CD4-positive, alpha-beta T cell treated with Interleukin-6 for 4 hours (primary cell): ENCODE data around the gene C20orf144.

Experiments
- DNase-seq: peaks from one replicate; pipeline ENCODE4 v3.0.0-alpha.2; 2020; ENCODE audit warnings: mixed read lengths

Gene C20orf144

DNA sequence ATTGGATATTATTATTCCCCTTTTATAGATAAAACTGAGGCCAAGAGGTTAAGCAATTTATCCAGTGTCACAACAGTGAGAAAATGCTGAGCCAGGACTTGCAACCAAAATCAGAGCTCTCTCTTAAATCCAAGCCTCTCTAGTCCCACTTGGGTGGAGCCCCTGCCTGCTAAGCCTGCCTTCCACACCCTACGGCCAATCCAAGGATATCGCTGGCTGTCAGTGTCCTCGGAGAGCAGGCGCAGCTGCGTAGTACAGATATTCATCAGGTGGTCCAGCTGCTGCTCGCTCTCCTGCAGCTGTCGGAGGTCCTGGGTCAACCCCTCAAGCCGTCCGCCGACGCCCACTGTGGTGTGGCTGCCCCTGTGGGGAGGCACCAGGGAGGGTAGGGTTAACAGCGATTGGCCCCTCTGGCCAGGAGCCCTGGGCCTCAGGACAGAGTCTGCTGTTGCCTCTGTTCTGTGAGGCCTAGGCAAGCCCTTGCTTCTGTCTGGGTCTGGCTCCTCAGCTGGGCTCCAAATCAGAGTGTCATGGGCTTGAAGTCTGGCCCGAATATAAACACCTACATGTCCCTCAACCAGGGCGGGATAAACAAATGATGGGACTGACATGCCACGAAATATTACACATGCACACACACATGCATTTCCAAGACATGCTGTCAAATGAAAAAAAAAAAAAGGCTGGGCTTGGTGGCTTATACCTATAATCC, 16.0 kb downstream of the C20orf144 start:
- no peak for DNase-seq

DNA sequence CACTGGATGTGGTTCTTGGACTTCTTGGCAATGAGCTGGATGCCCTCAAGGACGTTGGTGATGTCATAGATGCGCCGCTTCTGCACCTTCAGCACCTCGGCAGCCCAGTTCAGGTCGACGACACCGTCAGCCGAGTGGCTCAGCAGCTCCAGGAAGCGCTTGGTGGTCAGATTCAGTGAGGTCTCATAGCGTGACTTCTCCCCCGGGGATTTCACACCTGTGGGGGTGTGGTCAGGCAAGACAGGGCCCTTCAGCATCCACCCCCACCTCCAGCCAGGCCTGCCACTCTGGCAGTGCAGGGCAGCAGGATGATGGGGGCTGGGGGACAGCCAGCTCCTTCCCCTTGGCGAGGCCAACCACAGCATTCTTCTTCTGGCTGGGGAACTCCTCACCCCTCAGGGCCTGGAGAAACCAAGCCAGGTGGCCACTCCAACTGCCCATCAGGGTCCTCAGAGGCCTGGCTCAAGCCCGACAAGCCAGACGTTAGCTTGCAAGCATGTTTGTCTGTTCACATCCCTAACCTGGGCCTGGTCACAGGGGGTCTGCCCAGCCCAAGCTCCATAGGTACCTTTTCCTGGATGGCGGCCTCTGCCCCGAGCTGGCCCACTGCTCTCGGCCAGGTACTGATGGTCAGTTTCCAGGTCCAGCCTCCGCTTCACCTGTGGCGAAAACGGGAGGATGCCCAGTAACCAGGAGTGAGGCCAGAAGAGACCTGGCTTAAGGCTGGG, 17.8 kb downstream of the C20orf144 start:
- peak; percentile 68 for DNase-seq

DNA sequence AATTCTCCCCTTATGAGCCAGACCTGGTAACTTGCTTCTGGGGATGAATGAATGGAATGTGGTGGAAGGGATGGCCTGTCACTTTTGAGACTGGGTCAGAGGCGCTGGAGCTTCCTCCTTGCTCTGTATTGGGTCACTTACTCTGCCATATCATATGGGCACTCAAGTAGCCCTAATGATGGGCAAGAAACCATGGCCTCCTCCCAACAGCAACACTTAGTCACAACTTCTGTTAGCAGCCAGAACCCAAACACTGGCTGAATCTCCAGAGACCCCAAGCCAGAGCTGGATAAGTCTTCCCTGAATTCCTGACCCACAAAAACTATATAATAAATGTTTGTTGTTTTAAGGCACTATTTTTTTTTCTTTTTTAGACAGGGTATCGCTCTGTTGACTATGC, 18.6 kb downstream of the C20orf144 start:
- DNase-seq, result no peak

DNA sequence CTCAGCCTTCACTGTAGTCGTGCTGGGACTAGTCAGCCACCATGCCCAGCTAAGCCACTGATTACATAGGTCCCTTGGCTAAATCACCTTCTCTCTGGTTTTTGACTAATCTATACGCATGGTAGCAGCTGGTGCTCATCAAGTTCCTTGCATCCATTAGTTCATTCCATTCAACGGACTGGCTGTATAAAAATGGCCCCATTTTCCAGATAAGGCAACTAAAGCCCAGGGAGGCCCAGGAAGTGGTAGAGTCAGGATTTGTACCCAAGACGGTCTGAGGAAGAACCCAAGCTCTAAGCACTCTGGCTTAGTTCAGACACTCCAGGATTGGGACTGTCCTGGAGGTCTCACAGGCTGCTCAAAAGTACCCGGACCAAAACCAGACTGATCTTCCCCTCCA, 19.2 kb downstream of the C20orf144 start:
- DNase-seq, result no peak

DNA sequence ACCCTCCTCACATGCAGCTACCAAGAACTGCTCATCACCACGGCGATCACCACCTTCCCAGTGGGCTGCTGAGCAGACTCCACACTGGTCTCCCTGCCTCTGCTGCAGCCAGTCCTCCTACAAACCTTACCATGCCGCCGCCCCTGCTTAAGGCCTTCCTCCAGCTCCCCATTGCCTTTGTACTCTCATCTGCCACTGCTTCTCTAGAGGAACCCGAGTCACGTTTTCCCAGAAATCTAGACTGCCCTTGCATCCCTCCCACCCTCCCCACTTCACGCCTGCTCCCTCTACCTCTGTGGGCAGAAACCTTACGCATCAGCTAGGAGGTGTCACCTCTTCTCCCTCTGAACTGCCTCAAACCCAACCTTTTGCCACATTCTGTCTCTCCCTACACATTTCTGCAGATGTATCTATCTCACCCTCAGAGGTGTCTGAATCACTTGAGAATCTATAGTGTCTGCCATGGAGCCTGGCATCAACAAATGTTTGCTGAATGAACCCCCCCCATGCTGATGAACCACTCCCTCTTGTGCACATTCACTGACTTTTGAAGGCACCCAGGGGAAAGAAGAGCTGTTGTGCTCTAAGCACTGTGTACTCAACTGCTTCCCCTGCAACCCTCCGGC, 19.7 kb downstream of the C20orf144 start:
- DNase-seq, result no peak

DNA sequence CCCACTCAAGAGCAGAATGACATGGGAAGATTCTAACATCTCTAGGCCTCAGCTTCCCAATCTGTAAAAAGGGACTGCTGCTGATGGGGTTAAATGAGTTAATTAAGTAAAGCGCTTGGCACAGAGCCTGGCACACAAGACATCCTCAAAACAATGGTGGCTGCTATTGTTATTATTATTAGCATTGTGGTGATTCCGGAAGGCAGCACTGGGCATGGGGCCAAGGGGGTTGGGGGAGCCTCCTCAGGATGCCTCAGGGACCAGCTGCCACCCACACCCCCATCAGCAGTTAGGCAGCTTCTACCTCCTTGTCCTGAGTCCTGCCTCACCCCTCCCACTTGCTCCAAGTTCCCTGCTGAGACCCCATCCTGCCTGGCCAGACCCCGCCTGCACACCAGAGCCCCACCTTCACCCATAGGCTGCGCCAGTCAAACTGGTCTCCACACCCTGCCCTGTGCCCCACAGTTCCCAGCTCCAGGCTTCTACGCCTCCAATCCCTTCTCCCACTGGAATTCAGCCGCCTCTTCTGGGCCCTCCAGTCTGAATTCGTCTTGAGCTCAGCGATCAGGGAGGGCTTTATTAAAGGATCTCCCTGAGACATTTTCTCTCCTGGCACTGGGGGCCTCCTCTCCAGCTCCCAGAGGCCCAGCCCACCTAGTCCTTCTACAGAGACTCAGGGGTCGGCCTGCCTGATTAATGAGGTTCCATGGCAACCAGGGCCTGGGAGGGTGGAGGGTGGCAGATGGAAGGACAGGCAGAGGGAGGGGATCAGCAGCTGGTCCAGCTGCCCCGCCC, 22.6 kb downstream of the C20orf144 start:
- DNase-seq, result no peak

DNA sequence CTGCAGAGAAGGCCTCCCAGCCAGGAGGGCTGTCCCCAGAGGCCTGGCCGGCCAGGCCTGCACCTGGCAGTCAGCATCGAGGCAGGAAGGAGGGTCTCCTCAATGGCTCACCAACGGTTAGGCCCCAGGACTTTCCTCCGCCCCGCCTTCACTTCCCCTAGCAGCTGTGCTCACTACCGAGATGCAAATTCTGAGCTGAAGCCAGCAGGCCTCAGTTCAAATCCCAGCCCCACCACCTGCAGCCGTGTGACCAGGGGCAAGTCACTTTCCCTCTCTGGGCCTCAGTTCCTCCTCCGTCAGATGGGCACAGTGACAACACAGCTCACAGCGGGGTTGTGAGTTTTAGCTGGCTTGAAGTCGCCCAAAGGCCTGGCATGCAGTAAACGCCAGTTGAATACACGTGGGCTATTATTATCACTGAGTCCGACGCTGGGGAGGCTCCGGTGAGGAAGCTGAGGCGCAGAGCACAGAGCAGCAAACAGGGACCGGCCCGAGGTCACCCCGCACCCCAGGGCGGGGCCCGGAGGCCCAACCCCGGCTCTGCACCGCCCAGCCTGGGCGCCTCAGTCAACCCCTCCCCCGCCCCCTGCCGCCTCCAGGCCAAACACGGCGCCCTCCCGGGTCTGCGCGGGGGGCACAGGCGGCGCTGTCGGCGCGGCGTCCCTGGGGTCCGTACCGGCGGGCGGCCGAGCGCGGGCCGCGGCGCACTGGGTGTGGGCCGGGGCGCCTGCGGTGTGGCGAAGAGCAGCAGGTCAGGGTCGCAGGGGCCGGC, 23.4 kb downstream of the C20orf144 start:
- DNase-seq, result peak; percentile 60

DNA sequence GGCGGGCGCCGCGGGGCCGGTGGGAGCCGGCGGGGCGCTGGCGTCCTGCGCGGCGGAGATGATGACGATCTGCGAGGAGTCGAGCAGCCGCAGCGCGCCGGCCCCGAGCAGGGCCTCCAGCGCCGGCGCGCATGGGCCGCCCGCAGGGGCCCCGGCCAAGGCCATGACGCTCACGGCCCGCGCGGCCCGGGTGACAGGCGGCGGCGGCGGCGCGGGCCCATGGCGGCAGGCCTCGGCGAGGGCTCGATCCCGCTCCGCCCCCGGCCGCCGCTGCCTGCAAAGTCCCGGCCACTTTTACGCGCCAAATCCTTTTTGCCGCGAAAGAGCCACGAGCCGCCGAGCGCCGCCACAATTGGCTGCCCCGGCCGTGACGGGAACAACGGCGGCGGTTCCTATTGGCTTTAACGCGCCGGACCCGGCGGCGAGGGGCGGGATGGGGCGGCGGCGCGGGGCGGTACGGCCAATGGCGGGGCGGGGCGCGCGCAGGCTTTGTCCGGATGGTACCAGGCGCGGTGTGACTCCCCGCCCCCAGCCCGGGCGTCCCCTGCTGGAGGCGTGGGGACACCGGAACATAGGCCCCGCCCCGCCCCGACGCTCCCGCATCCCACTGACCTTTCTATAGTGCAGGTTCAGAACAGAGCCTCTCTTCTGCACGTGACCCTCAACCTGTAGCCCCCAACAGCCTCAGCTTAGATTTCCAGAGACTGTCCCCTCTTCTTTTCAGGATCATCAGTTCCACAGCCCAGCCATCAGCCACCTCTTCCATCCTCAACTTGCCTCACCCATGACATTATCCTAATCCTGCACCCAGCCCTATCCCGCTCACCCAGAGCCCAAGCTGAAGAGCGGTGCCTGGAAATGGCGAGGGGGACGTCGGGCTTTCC, 24.2 kb downstream of the C20orf144 start, which contains the start of gene E2F1:
Gene E2F1, minus strand, starts transcription at position 286 of the 884 bp plus-strand sequence. Its CDS starts 121 bp downstream, at position 165.
- peak; percentile 97 for DNase-seq

DNA sequence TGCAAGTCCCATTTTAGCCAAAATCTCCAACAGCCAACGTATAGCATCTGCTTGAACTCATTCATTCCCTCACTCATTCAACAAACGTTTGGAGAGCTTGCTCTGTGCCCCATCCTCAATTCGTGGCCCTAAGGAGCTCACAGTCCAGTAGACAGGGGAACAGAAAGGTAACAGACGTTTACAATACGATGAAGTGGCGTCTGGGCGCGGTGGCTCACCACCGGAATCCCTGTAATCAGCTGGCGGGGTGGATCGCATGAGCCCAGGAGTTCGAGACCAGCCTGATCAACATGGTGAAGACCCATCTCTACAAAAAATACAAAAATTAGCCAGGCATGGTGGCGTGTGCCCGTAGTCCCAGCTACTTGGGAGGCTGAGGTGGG, 24.8 kb downstream of the C20orf144 start:
- DNase-seq, result no peak

DNA sequence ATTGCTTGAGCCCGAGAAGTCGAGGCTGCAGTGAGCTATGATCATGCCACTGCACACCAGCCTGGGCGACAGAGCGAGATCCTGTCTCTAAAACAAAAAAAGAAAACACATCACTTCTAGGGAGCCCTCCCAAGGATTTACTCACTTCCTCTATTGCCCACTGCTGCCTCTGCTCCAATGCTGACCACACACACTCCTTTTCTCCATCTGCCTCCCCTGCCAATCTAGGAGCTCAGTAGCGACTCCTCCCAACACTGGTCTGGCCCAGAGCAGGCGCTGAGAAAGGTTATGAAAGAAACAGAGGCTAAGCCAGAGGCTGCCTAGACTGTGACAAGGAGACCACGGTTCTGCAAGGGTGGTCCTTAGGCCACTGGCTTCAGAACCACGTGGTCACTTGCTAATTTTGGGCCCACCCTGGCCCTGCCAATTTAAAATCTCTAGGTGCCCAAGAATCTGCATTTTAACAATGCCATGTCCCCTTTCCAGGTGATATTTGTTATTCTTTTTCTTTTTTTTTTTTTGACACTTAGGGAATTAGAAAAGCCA, 25.3 kb downstream of the C20orf144 start:
- DNase-seq, result no peak

DNA sequence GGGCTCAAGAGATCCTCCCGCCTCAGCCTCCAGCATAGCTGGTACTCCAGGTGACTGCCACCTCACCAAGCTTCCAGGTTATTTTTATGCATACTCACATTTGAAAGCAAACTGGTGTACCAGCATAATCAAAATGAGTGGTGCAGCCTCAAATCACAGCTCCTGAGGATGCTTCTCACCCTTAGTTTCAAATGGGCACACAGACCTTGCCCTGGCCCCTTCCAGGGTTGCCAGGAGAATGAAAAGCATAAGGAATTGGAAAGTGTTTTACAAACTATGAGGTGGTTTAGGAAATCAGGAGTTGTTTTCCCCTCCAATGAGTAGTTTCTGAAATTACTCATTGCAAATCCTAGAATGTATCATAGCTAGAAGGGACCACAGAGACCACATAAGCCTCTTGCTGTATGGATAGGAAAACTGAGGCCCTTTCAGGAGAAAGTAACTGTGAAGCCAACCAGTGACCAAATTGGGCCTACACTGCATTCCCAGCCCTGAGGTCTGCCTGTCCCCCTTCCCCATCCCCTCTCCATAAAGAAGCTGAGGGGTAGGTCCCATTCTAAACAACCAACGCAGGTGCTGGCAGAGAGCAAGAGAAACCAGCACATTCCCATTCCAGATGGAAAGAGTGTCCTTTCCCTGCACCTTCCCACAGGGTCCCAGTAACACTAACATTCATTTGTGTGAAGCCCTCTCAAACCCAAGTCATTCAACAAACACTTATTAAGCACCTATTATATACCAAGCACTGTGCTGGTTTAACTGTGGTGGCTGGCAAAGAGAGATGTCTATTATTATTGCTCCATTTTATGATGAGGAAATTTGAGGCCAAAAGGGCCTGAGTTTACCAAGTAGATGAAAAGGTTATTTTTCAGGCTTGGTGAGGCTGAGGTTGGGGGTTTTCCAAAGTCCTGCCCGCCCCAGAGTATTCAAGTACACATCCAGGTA, 26.1 kb downstream of the C20orf144 start:
- DNase-seq, result no peak

DNA sequence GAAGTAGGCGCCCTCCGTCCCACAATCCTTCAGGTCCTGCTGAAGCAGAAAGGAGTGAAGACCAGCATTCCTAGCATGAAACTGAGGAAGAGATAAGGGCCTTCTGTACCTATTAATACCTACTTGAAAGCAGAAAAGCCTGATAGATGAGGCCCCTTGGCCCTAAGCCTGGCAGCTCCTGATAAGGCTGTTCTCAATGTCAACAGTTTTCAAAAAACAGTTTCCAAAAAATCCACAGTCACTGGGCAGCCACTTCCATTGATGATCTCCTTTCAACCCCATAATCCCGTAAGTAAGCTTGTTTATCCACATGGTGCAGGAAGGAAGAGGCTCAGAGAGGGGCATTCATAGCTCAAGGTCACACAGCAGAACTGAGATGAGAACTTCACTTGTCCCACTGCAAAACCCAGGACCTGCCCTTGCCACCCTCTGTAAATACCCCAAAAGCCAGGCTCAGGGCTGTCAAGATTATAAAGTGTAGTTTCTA, 26.9 kb downstream of the C20orf144 start:
- DNase-seq, result no peak

DNA sequence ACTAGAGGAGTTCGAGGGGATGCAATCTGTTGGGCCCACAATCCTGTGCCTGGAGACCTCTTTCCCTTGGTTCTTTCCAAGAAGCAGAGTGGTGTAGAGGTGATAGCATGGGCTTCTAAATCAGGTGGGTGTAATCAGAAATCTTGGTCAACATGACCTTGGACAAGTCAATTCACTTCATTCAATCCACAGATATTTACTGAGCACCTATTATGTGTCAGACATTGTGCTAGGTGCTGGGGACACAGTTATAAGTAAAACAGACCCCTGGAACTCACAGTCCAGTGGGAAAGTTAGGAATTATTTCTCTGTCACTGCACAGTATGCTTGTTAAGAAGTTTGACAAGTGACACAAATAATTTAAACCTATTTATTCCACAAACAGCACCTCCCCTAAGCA, 27.4 kb downstream of the C20orf144 start:
- no peak for DNase-seq

DNA sequence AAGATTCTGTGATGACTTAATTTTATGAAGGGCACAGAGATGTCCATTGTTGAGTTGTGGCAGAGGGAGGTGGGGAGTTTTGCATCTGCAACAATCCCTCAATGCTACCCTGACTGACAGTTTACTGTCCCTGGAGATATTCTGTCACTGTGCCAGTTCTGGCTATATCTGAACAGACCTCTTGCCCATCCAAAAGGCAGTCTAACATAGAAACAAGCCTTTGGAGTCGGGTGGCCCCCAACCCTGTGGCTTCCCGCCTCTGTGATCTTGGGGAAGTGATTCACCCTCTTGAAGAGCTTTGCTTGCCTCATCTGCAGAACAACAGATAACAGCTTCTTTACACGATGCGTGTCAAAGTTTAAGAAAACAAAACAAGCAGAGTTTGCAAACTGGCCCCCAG, 27.8 kb downstream of the C20orf144 start:
- DNase-seq, result peak; percentile 80

DNA sequence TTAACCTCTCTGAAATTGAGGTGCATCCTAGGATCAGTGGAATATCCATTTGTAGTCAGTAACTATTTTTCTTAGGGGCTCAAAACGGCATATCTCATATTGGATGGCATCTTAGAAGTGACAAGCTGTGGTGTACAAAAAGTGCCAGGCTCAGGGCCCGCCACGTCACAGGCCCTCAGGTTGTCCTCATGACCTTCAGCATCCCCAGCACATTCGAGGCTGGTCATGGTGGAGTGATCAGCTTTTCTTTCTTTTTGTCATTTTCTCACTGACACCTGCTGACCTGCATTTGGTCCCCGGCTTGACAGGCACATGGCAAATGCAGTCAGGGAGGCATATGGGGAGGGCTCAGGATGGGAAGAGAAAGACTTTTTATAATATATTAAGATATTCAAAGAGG, 31.2 kb downstream of the C20orf144 start:
- no peak for DNase-seq

DNA sequence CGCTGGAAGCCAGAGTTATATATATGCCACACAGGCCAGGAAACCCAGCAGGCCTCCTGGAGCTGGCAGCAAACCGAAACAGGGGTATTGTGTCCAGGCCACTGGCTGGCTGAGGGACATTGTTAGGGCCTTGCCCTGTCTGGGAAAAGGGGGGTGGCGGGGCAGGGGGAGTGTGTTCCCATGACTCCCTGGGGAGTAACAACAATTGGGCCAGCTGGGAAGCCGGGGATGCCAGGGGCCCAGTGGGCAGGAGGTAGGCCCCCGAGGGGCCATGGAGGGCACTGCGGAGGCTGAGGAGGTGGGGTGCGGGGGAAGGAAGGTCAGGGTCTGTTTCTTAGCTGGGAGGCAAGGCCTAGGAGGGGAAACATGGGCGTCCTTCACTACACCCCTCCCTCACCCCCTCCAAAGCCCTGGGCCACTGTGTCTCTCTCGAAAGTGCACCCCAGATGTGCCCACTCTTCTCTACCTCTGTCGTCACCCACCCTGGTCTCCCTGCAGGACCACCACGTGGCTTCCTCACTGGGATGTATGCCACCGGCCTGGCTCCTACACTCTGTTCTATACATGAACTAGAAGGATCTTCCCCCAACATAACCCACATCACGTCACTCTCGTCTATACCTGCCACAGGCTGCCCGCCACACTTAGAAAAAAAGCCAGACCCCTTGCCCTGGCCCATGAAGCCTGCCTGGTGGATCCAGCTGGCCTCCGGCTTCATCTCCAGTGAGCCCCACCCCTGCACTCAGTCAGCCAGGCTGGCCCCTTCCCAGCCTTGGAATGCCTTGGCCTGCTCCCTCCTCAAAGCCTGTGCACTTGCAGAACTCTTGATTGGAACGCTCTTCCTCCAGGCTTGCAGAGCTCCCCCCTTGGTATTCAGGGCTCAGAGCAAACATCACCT, 31.9 kb downstream of the C20orf144 start:
- DNase-seq, result no peak

DNA sequence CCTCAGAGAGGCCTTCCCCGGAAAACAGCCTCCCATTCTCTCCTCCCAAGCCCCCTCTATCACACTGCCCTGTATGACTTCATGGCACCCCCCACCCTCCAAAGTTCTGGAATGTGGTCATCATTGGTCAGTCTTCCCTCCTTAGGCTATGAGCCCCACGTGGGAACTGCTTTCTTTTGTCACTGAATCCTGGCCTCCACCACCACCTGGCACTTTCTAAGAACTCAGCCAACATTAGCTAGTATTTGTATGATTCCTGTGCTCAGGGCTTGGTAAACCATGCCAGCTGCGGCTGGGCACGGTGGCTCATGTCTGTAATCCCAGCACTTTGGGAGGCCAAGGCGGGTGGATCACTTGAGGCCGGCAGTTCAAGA, 32.5 kb downstream of the C20orf144 start:
- DNase-seq, result no peak

DNA sequence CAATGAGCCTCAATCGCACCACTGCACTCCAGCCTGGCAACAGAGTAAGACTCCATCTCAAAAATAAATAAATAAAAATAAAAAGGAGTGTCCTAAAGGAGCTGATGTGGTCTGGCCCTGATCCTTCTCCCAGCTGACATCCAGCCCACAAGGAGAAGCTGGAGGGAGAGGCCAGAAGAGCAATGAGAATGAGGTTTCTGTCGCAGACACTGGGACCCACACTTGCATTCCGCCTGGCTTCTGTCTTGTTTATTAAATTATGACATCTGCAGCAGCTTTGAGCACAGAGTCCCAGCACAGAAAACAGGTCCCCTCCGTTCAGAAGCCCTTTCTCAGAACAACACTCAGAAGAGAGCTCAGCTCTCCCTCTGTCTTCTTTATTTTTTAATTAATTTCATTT, 34.3 kb downstream of the C20orf144 start:
- DNase-seq, result no peak

DNA sequence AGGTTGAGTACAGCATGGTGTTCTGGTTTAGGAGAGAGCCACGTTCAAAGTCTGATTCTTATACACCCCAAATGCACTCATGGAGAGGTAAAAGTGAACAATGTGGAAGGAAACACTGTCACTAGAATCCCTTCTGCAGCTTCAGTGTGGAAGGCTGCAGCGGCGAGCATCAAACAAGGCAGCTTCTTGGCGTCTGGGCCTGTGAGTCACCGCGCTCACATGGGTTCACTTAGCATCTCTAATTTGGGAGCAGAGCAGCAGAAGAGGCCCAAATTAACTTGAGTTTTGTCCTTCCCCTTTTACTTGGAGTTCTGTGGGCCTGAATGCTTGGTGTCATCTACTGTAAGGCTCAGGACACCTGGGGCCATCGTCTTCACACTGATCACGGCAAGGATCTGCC, 35.0 kb downstream of the C20orf144 start:
- DNase-seq, result no peak
